Measurements from ENCODE around the gene NACC1. TPM values are rescaled to one million over a fixed set of nuclear protein-coding genes. Genes with fewer than 3 reads are reported as not detected.

Gene NACC1
- total RNA-seq, 1 experiment from 2014 or later, result 126 TPM

DNA sequence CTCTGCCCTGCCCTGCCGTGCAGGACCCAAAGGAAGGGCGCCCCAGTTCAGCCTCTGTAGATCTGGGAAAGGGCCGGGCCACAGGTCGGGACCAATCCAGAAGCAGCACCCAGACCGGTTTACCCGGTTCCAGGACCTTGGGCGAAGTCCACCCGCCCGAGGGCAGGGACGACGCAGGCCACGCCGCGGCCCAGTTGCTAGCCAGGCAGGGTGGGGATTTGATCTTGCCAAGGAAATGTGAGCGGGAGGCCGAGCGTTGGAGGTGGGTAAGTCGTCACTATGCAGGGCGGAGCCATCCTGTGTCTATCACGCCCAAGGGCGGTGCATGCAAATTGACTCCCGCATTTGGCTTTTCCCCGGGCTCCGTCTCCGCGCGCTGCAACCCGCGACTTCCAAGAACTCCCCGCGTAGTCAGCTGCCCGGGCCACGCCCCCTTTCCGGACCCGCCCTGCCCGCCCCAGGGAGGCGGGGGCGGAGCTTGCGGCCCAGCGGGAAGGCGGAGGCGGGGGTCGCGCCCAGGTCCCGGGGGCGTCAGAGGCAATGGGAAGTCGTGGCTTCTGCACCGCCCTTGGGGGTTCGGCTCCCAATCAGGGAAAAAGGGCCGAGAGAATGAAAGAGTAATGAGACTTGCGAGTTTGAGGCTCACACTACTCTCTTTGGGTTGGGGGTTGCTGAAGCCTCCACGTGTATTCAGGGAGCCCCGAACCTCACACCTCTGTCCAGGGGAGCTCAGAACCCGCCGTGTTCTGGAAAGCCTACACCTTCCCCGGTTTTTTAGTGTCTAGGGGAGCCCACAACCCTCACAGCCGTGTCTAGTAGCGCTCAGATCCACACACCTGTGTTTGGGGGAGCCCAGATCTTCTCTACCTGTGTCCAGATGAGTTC is 44.9 kb downstream of the NACC1 start:
- H3K27me3 ChIP-seq (replicated peaks; ENCODE audit: insufficient read depth, low read depth, low read length, poor library complexity), result no peaks in the 10 kb centered on the region
- H3K36me3 ChIP-seq (ENCODE audit: insufficient read depth, low read length, poor library complexity, severe bottlenecking), result no peaks in the 10 kb centered on the region
- intact Hi-C loops (cut with micrococcal nuclease; ENCODE audit: unreplicated experiment), result loop anchor here (10.0 kb wide), 1 partner anchor 682 kb away; no protein-coding TSS in a partner anchor
- H3K4me3 ChIP-seq (ENCODE audit: low read depth, low read length, poor library complexity, severe bottlenecking), result peak overlapping the region; percentile 44
- peak; percentile 99 for DNase-seq (ENCODE audit: low spot score)
- H3K27ac ChIP-seq (ENCODE audit: low read depth, low read length, poor library complexity, severe bottlenecking), result peak overlapping the region; percentile 100
- BruUV-seq (replicated peaks), result no TSS peak
- CTCF ChIA-PET, result interaction anchor here (0.5 kb wide), 1 partner anchor 71 kb away, joined by 3 read pairs; no protein-coding TSS in a partner anchor
- POLR2A ChIA-PET (ENCODE audit: low non-redundant PET), result no interaction called here
- no peaks in the 10 kb centered on the region for H3K9me3 ChIP-seq (ENCODE audit: low read depth, low read length, poor library complexity, severe bottlenecking)
- TF ChIP-seq EZH2 (IDR thresholded peaks at IDR 0.05; ENCODE audit: borderline replicate concordance, low read depth, low read length, poor library complexity, severe bottlenecking), result no peak
- TF ChIP-seq, protein P1, sequence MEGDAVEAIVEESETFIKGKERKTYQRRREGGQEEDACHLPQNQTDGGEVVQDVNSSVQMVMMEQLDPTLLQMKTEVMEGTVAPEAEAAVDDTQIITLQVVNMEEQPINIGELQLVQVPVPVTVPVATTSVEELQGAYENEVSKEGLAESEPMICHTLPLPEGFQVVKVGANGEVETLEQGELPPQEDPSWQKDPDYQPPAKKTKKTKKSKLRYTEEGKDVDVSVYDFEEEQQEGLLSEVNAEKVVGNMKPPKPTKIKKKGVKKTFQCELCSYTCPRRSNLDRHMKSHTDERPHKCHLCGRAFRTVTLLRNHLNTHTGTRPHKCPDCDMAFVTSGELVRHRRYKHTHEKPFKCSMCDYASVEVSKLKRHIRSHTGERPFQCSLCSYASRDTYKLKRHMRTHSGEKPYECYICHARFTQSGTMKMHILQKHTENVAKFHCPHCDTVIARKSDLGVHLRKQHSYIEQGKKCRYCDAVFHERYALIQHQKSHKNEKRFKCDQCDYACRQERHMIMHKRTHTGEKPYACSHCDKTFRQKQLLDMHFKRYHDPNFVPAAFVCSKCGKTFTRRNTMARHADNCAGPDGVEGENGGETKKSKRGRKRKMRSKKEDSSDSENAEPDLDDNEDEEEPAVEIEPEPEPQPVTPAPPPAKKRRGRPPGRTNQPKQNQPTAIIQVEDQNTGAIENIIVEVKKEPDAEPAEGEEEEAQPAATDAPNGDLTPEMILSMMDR (conservative IDR thresholded peaks at IDR 0.05; ENCODE audit: low read depth, low read length), result no peak
- peaks cover 48% of the 10 kb centered on the region for H3K4me1 ChIP-seq (ENCODE audit: insufficient read depth, low read length, poor library complexity, severe bottlenecking)

DNA sequence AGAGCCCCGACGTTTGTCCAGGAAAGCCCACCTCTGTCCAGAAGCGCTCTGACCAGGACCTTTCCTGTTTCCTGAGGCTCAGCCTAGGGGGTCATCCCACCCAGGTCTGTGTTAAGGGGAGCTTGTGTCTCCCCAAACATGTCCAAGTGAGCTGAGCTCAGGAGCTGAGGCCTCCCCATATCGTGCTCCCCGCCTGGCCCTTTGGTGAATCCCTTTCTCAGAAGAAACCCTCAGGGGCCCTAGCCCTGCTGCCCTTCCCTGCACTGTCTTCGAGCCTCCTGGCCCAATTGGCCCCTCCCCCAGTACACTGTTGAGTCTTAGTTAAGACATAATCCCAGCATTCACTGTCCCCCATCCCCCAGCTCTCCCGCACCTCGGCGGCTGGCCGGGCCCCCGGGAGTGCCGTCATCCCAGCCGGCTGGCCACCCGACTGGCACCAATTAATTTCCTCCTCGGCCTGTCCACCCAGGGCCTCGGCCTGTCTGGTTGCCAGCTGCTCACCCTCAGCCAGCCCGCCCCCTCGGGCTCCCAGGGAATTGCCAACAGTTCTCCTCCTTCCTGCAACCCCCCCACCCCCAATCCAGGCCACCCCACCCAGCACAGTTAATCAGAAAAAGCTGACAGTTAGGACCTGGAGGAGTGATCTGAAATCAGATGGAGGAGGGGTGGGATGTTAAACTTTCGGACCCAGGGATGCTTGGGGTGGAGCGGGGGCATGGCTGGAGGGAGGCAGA is 45.7 kb downstream of the NACC1 start:
- POLR2A ChIA-PET (ENCODE audit: low non-redundant PET), result interaction anchor here (0.6 to 2.2 kb wide), 3 partner anchors 11 to 211 kb away, joined by 3 to 15 read pairs (median 13); no protein-coding TSS in a partner anchor
- Histone ChIP-seq H3K4me1 (ENCODE audit: insufficient read depth, low read length, poor library complexity, severe bottlenecking) (peaks cover 49% of the 10 kb centered on the region), H3K36me3 (ENCODE audit: insufficient read depth, low read length, poor library complexity, severe bottlenecking) (no peaks in the 10 kb centered on the region), H3K27ac (ENCODE audit: low read depth, low read length, poor library complexity, severe bottlenecking) (peak overlapping the region; percentile 100), H3K9me3 (ENCODE audit: low read depth, low read length, poor library complexity, severe bottlenecking) (no peaks in the 10 kb centered on the region), H3K4me3 (ENCODE audit: low read depth, low read length, poor library complexity, severe bottlenecking) (peak overlapping the region; percentile 44), H3K27me3 (replicated peaks; ENCODE audit: insufficient read depth, low read depth, low read length, poor library complexity) (no peaks in the 10 kb centered on the region)
- BruUV-seq (replicated peaks), result TSS peak; percentile 53
- intact Hi-C loops (cut with micrococcal nuclease; ENCODE audit: unreplicated experiment), result loop anchor here (2.0 to 10.0 kb wide), 2 partner anchors 13 to 681 kb away; partner anchors contain the start of genes IER2 and STX10
- TF ChIP-seq EZH2 (IDR thresholded peaks at IDR 0.05; ENCODE audit: borderline replicate concordance, low read depth, low read length, poor library complexity, severe bottlenecking), result no peak
- TF ChIP-seq, protein P1 (conservative IDR thresholded peaks at IDR 0.05; ENCODE audit: low read depth, low read length), result no peak
- peak; percentile 97 for DNase-seq (ENCODE audit: low spot score)
- CTCF ChIA-PET, result interaction anchor here (0.5 to 1.8 kb wide), 4 partner anchors 8 to 198 kb away, joined by 3 to 8 read pairs (median 6); no protein-coding TSS in a partner anchor

Data from A673 (cell line).